Endothelial cell of umbilical vein (primary cell): ENCODE results near the gene TRPC4AP. TPM values are rescaled to one million over a fixed set of nuclear protein-coding genes. Genes with fewer than 3 reads are reported as not detected.

ENCODE experiments used
- BruUV-seq: library from RNA; stranded (reverse); fragments of 400-500 nt; replicated peaks from 2 replicates; lab custom pipeline; 2021; lab: Mats Ljungman, UMichigan
- CTCF ChIA-PET: fragments of 300-600, 350-600 bp; sonication (Branson Sonifier 250); formaldehyde crosslinking; loops from one replicate; lab custom pipeline; 2021; ENCODE audit warnings: antibody characterized with exemption, inconsistent platforms; lab: Charles Lee
- POLR2A ChIA-PET: fragments of 300-600, 350-600 bp; sonication (Branson Sonifier 250); formaldehyde crosslinking; loops from one replicate; lab custom pipeline; 2021; ENCODE audit warnings: antibody characterized with exemption, inconsistent platforms; lab: Charles Lee
- DNase-seq: peaks from one replicate; pipeline ENCODE4 v3.0.0-alpha.2; 2011; ENCODE audit warnings: low read depth, low spot score
- FAIRE-seq: peaks from 2 replicates; lab custom pipeline; 2011; peaks lifted over from hg19 to GRCh38; lab: Jason Lieb, UNC
- H2AFZ ChIP-seq: 2 replicates; pipeline ENCODE4 v1.6.0; 2012; ENCODE audit warnings: low read depth, low read length, control low read depth, inconsistent platforms
- H3K27ac ChIP-seq: 2 replicates; pipeline ENCODE4 v1.5.1; 2011; ENCODE audit warnings: low read depth, mild to moderate bottlenecking, control low read depth, low read length, moderate library complexity; ENCODE audit not compliant: insufficient read depth
- H3K27me3 ChIP-seq, 2 experiments: 2 replicates each; pipeline versions ENCODE4 v1.6.0 to v1.6.1; 2011; ENCODE audit warnings: low read length in 2 of 2, mixed read lengths in 1 of 2; ENCODE audit not compliant: control insufficient read depth in 2 of 2, insufficient read depth in 2 of 2
- H3K36me3 ChIP-seq, 2 experiments: 2 replicates in 1 of 2; 3 replicates in 1 of 2; pipeline ENCODE4 v1.5.1; 2011; ENCODE audit warnings: low read length in 2 of 2, mild to moderate bottlenecking in 1 of 2, moderate library complexity in 1 of 2; ENCODE audit not compliant: control insufficient read depth in 2 of 2, insufficient read depth in 2 of 2; ENCODE audit errors: extremely low read depth in 1 of 2
- H3K4me1 ChIP-seq: 3 replicates; pipeline ENCODE4 v1.5.1; 2011; ENCODE audit warnings: mild to moderate bottlenecking, low read length; ENCODE audit not compliant: control insufficient read depth, insufficient read depth; ENCODE audit errors: extremely low read depth
- H3K4me2 ChIP-seq: 2 replicates; pipeline ENCODE4 v1.6.1; 2011; ENCODE audit warnings: low read length, control low read depth, mixed read lengths; ENCODE audit not compliant: insufficient read depth
- H3K4me3 ChIP-seq, 3 experiments: fragments of 200-600 bp in 1 of 3; sonication (generic), shearing (Covaris generic) in 1 of 3; replicated peaks in 1 of 3; 2 replicates each; pipeline ENCODE4 v1.5.1; 2011 to 2016; ENCODE audit warnings: control low read depth in 3 of 3, low read length in 3 of 3, mild to moderate bottlenecking in 2 of 3, inconsistent platforms in 1 of 3, low read depth in 1 of 3, moderate library complexity in 1 of 3; ENCODE audit not compliant: insufficient read depth in 1 of 3
- H3K79me2 ChIP-seq: 2 replicates; pipeline ENCODE4 v1.6.0; 2012; ENCODE audit warnings: low read length, inconsistent platforms; ENCODE audit not compliant: control insufficient read depth, insufficient read depth
- H3K9ac ChIP-seq: replicated peaks from 2 replicates; pipeline ENCODE3; 2011; ENCODE audit warnings: low read length, control low read depth; ENCODE audit not compliant: insufficient read depth; ENCODE audit errors: extremely low read depth
- H3K9me1 ChIP-seq: replicated peaks from 3 replicates; pipeline ENCODE4 v1.6.0; 2011; ENCODE audit warnings: mild to moderate bottlenecking, low read length; ENCODE audit not compliant: control insufficient read depth, insufficient read depth; ENCODE audit errors: extremely low read depth
- H3K9me3 ChIP-seq: replicated peaks from 2 replicates; pipeline ENCODE4 v1.5.1; 2012; ENCODE audit warnings: low read length, inconsistent platforms; ENCODE audit not compliant: control insufficient read depth, insufficient read depth
- H4K20me1 ChIP-seq: replicated peaks from 2 replicates; pipeline ENCODE3; 2011; ENCODE audit warnings: mild to moderate bottlenecking, low read length; ENCODE audit not compliant: control insufficient read depth, insufficient read depth; ENCODE audit errors: extremely low read depth
- CTCF ChIP-seq, 2 donors: IDR thresholded peaks; 1 replicate in 1 of 2; 2 replicates in 1 of 2; pipeline ENCODE4 v1.5.1; 2011; ENCODE audit warnings: low read length in 2 of 2, mild to moderate bottlenecking in 2 of 2, moderate library complexity in 2 of 2, control low read depth in 1 of 2, inconsistent platforms in 1 of 2, low read depth in 1 of 2; ENCODE audit not compliant: insufficient read depth in 1 of 2; ENCODE audit errors: extremely low read depth in 1 of 2
- EZH2 ChIP-seq: IDR thresholded peaks from 2 replicates; pipeline ENCODE4 v1.6.1; 2012; ENCODE audit warnings: borderline replicate concordance, low read depth, mild to moderate bottlenecking, moderate library complexity, low read length, inconsistent platforms; ENCODE audit not compliant: severe bottlenecking
- FOS ChIP-seq: IDR thresholded peaks from 2 replicates; pipeline ENCODE4 v1.6.1; 2011; ENCODE audit warnings: mild to moderate bottlenecking, low read length, moderate library complexity, borderline replicate concordance; ENCODE audit not compliant: insufficient read depth
- GATA2 ChIP-seq: IDR thresholded peaks from 2 replicates; pipeline ENCODE4 v1.7.0; 2011; ENCODE audit warnings: low read depth, mild to moderate bottlenecking, moderate library complexity, mixed read lengths, low read length; ENCODE audit not compliant: insufficient read length, insufficient read depth
- JUN ChIP-seq: IDR thresholded peaks from 2 replicates; pipeline ENCODE4 v1.6.1; 2011; ENCODE audit warnings: borderline replicate concordance, low read depth; ENCODE audit not compliant: insufficient read length, insufficient read depth
- MAX ChIP-seq: IDR thresholded peaks from 2 replicates; pipeline ENCODE4 v1.6.1; 2011; ENCODE audit not compliant: insufficient read depth, insufficient read length
- MYC ChIP-seq: IDR thresholded peaks from one replicate; pipeline ENCODE4 v1.6.1; 2011; ENCODE audit warnings: mild to moderate bottlenecking, low read depth, low read length
- POLR2A ChIP-seq: IDR thresholded peaks from 2 replicates; pipeline ENCODE4 v1.6.1; 2012; ENCODE audit warnings: low read depth, mild to moderate bottlenecking, control low read depth, low read length
- POLR2AphosphoS5 ChIP-seq: IDR thresholded peaks from 2 replicates; pipeline ENCODE4 v1.6.1; 2012; ENCODE audit warnings: low read depth, mild to moderate bottlenecking, control low read depth, low read length, moderate library complexity; ENCODE audit not compliant: insufficient read depth
- dilution Hi-C: fragments of 300-500 bp; cut with MboI; formaldehyde crosslinking; loops from one replicate; pipeline ENCODE4 v1.15.0; 2019; ENCODE audit warnings: low sequenced_read_pairs; ENCODE audit not compliant: extremely low pct_ligation_motif_present
- intact Hi-C: fragments of 100-400 bp; cut with micrococcal nuclease; formaldehyde crosslinking; loops from one replicate; pipeline ENCODE4 v1.10.0; 2022
- polyA plus RNA-seq, 4 experiments: library from polyadenylated mRNA; depleted of rRNA in 3 of 4; stranded (reverse) in 3 of 4; unstranded in 1 of 4; fragments of >200 nt; gene quantifications; 2 replicates each; pipeline versions ENCODE4 v1.2.1 to v1.2.3, GENCODE V29; 2011 to 2012; ENCODE audit warnings: missing spikeins in 1 of 4
- total RNA-seq: library from RNA; stranded (reverse); gene quantifications from 2 replicates; pipeline ENCODE4 v1.2.3, GENCODE V29; 2021

TRPC4AP gene
- total and polyA plus RNA-seq, 2 donors (not counting 3 experiments of a cell fraction or from before 2014, with no cell fraction given) = 89.0 to 103 TPM

GRCh38 chr20:35007413-35007812 is 85.2 kb downstream of the TRPC4AP start:
- POLR2A ChIA-PET = no interaction called here
- H3K27me3 ChIP-seq = no peaks in the 10 kb centered on the region
- no peak for FAIRE-seq
- H3K9me1 ChIP-seq = no peaks in the 10 kb centered on the region
- peaks cover 24 to 81% of the 10 kb centered on the region in 2 experiments for H3K36me3 ChIP-seq
- intact Hi-C loops (no loop called here), dilution Hi-C loops (no loop called here)
- CTCF ChIA-PET = no interaction called here
- TF ChIP-seq MYC = no peak
- no peak for TF ChIP-seq EZH2
- no peak for TF ChIP-seq FOS
- TF ChIP-seq CTCF (IDR thresholded peaks at IDR 0.05; ENCODE audit: extremely low read depth in 1 of 2, insufficient read depth in 1 of 2, low read depth in 1 of 2, low read length in 2 of 2) = no peak
- no peak for TF ChIP-seq POLR2A
- TF ChIP-seq MAX = no peak
- no peak for TF ChIP-seq POLR2AphosphoS5
- no peak for TF ChIP-seq JUN
- TF ChIP-seq GATA2 = no peak
- BruUV-seq = no TSS peak
- H4K20me1 ChIP-seq = no peaks in the 10 kb centered on the region
- H3K4me3 ChIP-seq = no peak overlapping the region
- no peaks in the 10 kb centered on the region for H3K79me2 ChIP-seq
- H3K4me1 ChIP-seq = no peaks in the 10 kb centered on the region
- H3K9ac ChIP-seq = no peak overlapping the region
- no peak overlapping the region for H3K4me2 ChIP-seq
- no peak overlapping the region for H3K27ac ChIP-seq
- no peaks in the 10 kb centered on the region for H3K9me3 ChIP-seq
- H2AFZ ChIP-seq = no peak overlapping the region
- DNase-seq = no peak
